ENCODE measurements around the gene WDR5.

The WDR5 gene

GRCh38 chr9:134126373-134126772 is 9.5 kb upstream of the WDR5 start:
- ChIA-PET POLR2A (no interaction called here), CTCF (no interaction called here)
- Histone ChIP-seq H3K36me3 (ENCODE audit: control insufficient read depth in 4 of 4, insufficient read depth in 4 of 4, low read length in 3 of 4) (no peaks in the 10 kb centered on the region), H3K9me3 (ENCODE audit: control extremely low read depth in 1 of 5, control insufficient read depth in 4 of 5, insufficient read depth in 2 of 5, low read depth in 1 of 5, low read length in 4 of 5) (no peaks in the 10 kb centered on the region), H3K4me3 (ENCODE audit: control insufficient read depth in 1 of 7, extremely low read depth in 1 of 7, insufficient read depth in 4 of 7, low read depth in 2 of 7, low read length in 6 of 7) (no peak overlapping the region), H3K27ac (ENCODE audit: insufficient read depth in 1 of 2, low read depth in 1 of 2, low read length in 2 of 2, poor library complexity in 1 of 2, severe bottlenecking in 2 of 2) (no peak overlapping the region), H3K4me1 (ENCODE audit: control extremely low read depth in 1 of 4, control insufficient read depth in 4 of 4, insufficient read depth in 4 of 4, low read length in 3 of 4) (no peaks in the 10 kb centered on the region), H3K27me3 (replicated peaks in 2 of 5; ENCODE audit: control insufficient read depth in 4 of 5, insufficient read depth in 5 of 5, low read length in 4 of 5) (no peaks in the 10 kb centered on the region)
- WGBS (ENCODE audit: insufficient coverage): 87% methylated on average over 11 of the region's 14 CpGs
- DNase-seq: no peak

GRCh38 chr9:134127065-134127580 is 8.8 kb upstream of the WDR5 start:
- Histone ChIP-seq H3K27ac (ENCODE audit: insufficient read depth in 1 of 2, low read depth in 1 of 2, low read length in 2 of 2, poor library complexity in 1 of 2, severe bottlenecking in 2 of 2) (no peak overlapping the region), H3K4me3 (ENCODE audit: control insufficient read depth in 1 of 7, extremely low read depth in 1 of 7, insufficient read depth in 4 of 7, low read depth in 2 of 7, low read length in 6 of 7) (no peak overlapping the region), H3K9me3 (ENCODE audit: control extremely low read depth in 1 of 5, control insufficient read depth in 4 of 5, insufficient read depth in 2 of 5, low read depth in 1 of 5, low read length in 4 of 5) (no peaks in the 10 kb centered on the region), H3K36me3 (ENCODE audit: control insufficient read depth in 4 of 4, insufficient read depth in 4 of 4, low read length in 3 of 4) (no peaks in the 10 kb centered on the region), H3K4me1 (ENCODE audit: control extremely low read depth in 1 of 4, control insufficient read depth in 4 of 4, insufficient read depth in 4 of 4, low read length in 3 of 4) (no peaks in the 10 kb centered on the region), H3K27me3 (replicated peaks in 2 of 5; ENCODE audit: control insufficient read depth in 4 of 5, insufficient read depth in 5 of 5, low read length in 4 of 5) (no peaks in the 10 kb centered on the region)
- ChIA-PET CTCF (no interaction called here), POLR2A (no interaction called here)
- 95% methylated on average over 9 of the region's 13 CpGs for WGBS (ENCODE audit: insufficient coverage)
- DNase-seq: no peak

- CTCF ChIA-PET: no interaction called here
- H3K36me3 ChIP-seq (ENCODE audit: control insufficient read depth in 4 of 4, insufficient read depth in 4 of 4, low read length in 3 of 4): no peaks in the 10 kb centered on the region
- 80% methylated on average over 1 of the region's 12 CpGs for WGBS (ENCODE audit: insufficient coverage)
- H3K9me3 ChIP-seq (ENCODE audit: control extremely low read depth in 1 of 5, control insufficient read depth in 4 of 5, insufficient read depth in 2 of 5, low read depth in 1 of 5, low read length in 4 of 5): no peaks in the 10 kb centered on the region
- H3K27me3 ChIP-seq (replicated peaks in 2 of 5; ENCODE audit: control insufficient read depth in 4 of 5, insufficient read depth in 5 of 5, low read length in 4 of 5): no peaks in the 10 kb centered on the region
- POLR2A ChIA-PET: no interaction called here
- no peak for DNase-seq
- no peak overlapping the region for H3K27ac ChIP-seq (ENCODE audit: insufficient read depth in 1 of 2, low read depth in 1 of 2, low read length in 2 of 2, poor library complexity in 1 of 2, severe bottlenecking in 2 of 2)
- H3K4me3 ChIP-seq (ENCODE audit: control insufficient read depth in 1 of 7, extremely low read depth in 1 of 7, insufficient read depth in 4 of 7, low read depth in 2 of 7, low read length in 6 of 7): no peak overlapping the region
- H3K4me1 ChIP-seq (ENCODE audit: control extremely low read depth in 1 of 4, control insufficient read depth in 4 of 4, insufficient read depth in 4 of 4, low read length in 3 of 4): no peaks in the 10 kb centered on the region
Measured at GRCh38 chr9:134127616-134128015, 8.3 kb upstream of the WDR5 start.

GRCh38 chr9:134128727-134129679 is 6.9 kb upstream of the WDR5 start:
- H3K27ac ChIP-seq (ENCODE audit: insufficient read depth in 1 of 2, low read depth in 1 of 2, low read length in 2 of 2, poor library complexity in 1 of 2, severe bottlenecking in 2 of 2): no peak overlapping the region
- no peak overlapping the region for H3K4me3 ChIP-seq (ENCODE audit: control insufficient read depth in 1 of 7, extremely low read depth in 1 of 7, insufficient read depth in 4 of 7, low read depth in 2 of 7, low read length in 6 of 7)
- no peaks in the 10 kb centered on the region for H3K36me3 ChIP-seq (ENCODE audit: control insufficient read depth in 4 of 4, insufficient read depth in 4 of 4, low read length in 3 of 4)
- WGBS (ENCODE audit: insufficient coverage): 92% methylated on average over 32 of the region's 38 CpGs
- ChIA-PET POLR2A (no interaction called here), CTCF (no interaction called here)
- no peak for DNase-seq
- no peaks in the 10 kb centered on the region for H3K27me3 ChIP-seq (replicated peaks in 2 of 5; ENCODE audit: control insufficient read depth in 4 of 5, insufficient read depth in 5 of 5, low read length in 4 of 5)
- H3K4me1 ChIP-seq (ENCODE audit: control extremely low read depth in 1 of 4, control insufficient read depth in 4 of 4, insufficient read depth in 4 of 4, low read length in 3 of 4): no peaks in the 10 kb centered on the region
- H3K9me3 ChIP-seq (ENCODE audit: control extremely low read depth in 1 of 5, control insufficient read depth in 4 of 5, insufficient read depth in 2 of 5, low read depth in 1 of 5, low read length in 4 of 5): no peaks in the 10 kb centered on the region

GRCh38 chr9:134130503-134131375 is 5.1 kb upstream of the WDR5 start:
- Histone ChIP-seq H3K4me3 (ENCODE audit: control insufficient read depth in 1 of 7, extremely low read depth in 1 of 7, insufficient read depth in 4 of 7, low read depth in 2 of 7, low read length in 6 of 7) (no peak overlapping the region), H3K9me3 (ENCODE audit: control extremely low read depth in 1 of 5, control insufficient read depth in 4 of 5, insufficient read depth in 2 of 5, low read depth in 1 of 5, low read length in 4 of 5) (no peaks in the 10 kb centered on the region), H3K27ac (ENCODE audit: insufficient read depth in 1 of 2, low read depth in 1 of 2, low read length in 2 of 2, poor library complexity in 1 of 2, severe bottlenecking in 2 of 2) (no peak overlapping the region), H3K27me3 (replicated peaks in 2 of 5; ENCODE audit: control insufficient read depth in 4 of 5, insufficient read depth in 5 of 5, low read length in 4 of 5) (no peaks in the 10 kb centered on the region), H3K36me3 (ENCODE audit: control insufficient read depth in 4 of 4, insufficient read depth in 4 of 4, low read length in 3 of 4) (no peaks in the 10 kb centered on the region), H3K4me1 (ENCODE audit: control extremely low read depth in 1 of 4, control insufficient read depth in 4 of 4, insufficient read depth in 4 of 4, low read length in 3 of 4) (peaks cover 0 to 11% (median 10%) of the 10 kb centered on the region in 4 experiments)
- 80% methylated on average over 12 of the region's 23 CpGs for WGBS (ENCODE audit: insufficient coverage)
- POLR2A ChIA-PET: no interaction called here
- CTCF ChIA-PET: no interaction called here
- DNase-seq: no peak

GRCh38 chr9:134131471-134132207 is 4.2 kb upstream of the WDR5 start:
- peaks cover 0 to 13% (median 13%) of the 10 kb centered on the region in 4 experiments for H3K4me1 ChIP-seq (ENCODE audit: control extremely low read depth in 1 of 4, control insufficient read depth in 4 of 4, insufficient read depth in 4 of 4, low read length in 3 of 4)
- no peaks in the 10 kb centered on the region for H3K36me3 ChIP-seq (ENCODE audit: control insufficient read depth in 4 of 4, insufficient read depth in 4 of 4, low read length in 3 of 4)
- CTCF ChIA-PET: interaction anchor here (1.0 kb wide), 1 partner anchor 124 kb away, joined by 3 read pairs; no protein-coding TSS in a partner anchor
- no peak for DNase-seq
- H3K4me3 ChIP-seq (ENCODE audit: control insufficient read depth in 1 of 7, extremely low read depth in 1 of 7, insufficient read depth in 4 of 7, low read depth in 2 of 7, low read length in 6 of 7): no peak overlapping the region
- WGBS (ENCODE audit: insufficient coverage): 93% methylated on average over 12 of the region's 13 CpGs
- no peak overlapping the region for H3K27ac ChIP-seq (ENCODE audit: insufficient read depth in 1 of 2, low read depth in 1 of 2, low read length in 2 of 2, poor library complexity in 1 of 2, severe bottlenecking in 2 of 2)
- H3K9me3 ChIP-seq (ENCODE audit: control extremely low read depth in 1 of 5, control insufficient read depth in 4 of 5, insufficient read depth in 2 of 5, low read depth in 1 of 5, low read length in 4 of 5): no peaks in the 10 kb centered on the region
- POLR2A ChIA-PET: no interaction called here
- H3K27me3 ChIP-seq (replicated peaks in 2 of 5; ENCODE audit: control insufficient read depth in 4 of 5, insufficient read depth in 5 of 5, low read length in 4 of 5): no peaks in the 10 kb centered on the region

Data from common myeloid progenitor, CD34-positive (primary cell).